Fibroblast of villous mesenchyme (primary cell): Measurements from ENCODE around the gene ASAH2. TPM values are rescaled to one million over a fixed set of nuclear protein-coding genes. Genes with fewer than 3 reads are reported as not detected.
A peak's percentile ranks its signal among the peaks of the same experiment; 100 is the strongest.

Source experiments
- DNase-seq: peaks from one replicate; pipeline ENCODE4 v3.0.0-alpha.2; 2010; ENCODE audit warnings: low read depth
- H3K4me3 ChIP-seq: 2 replicates; pipeline ENCODE4 v1.5.1; 2011; ENCODE audit warnings: low read depth, mild to moderate bottlenecking, low read length
- CTCF ChIP-seq: IDR thresholded peaks from 2 replicates; pipeline ENCODE4 v1.5.1; 2012; ENCODE audit warnings: low read depth, mild to moderate bottlenecking, low read length; ENCODE audit not compliant: insufficient read depth
- total RNA-seq: library from RNA; depleted of rRNA; stranded (reverse); fragments of >200 nt; gene quantifications from 2 replicates; pipeline ENCODE4 v1.2.3, GENCODE V29; 2012

ASAH2 gene
- total RNA-seq, 1 donor: 1.3 TPM

- no peak for DNase-seq
- no peak for TF ChIP-seq CTCF
- no peak overlapping the region for H3K4me3 ChIP-seq
Observed at GRCh38 chr10:50289196-50289595, 37.9 kb upstream of the ASAH2 start.

- no peak for TF ChIP-seq CTCF
- no peak for DNase-seq
- no peak overlapping the region for H3K4me3 ChIP-seq
Observed at GRCh38 chr10:50286996-50287803, 35.9 kb upstream of the ASAH2 start.

- H3K4me3 ChIP-seq: no peak overlapping the region
- TF ChIP-seq CTCF: no peak
- DNase-seq: peak; percentile 8
Observed at GRCh38 chr10:50286517-50286916, 35.2 kb upstream of the ASAH2 start.

DNA sequence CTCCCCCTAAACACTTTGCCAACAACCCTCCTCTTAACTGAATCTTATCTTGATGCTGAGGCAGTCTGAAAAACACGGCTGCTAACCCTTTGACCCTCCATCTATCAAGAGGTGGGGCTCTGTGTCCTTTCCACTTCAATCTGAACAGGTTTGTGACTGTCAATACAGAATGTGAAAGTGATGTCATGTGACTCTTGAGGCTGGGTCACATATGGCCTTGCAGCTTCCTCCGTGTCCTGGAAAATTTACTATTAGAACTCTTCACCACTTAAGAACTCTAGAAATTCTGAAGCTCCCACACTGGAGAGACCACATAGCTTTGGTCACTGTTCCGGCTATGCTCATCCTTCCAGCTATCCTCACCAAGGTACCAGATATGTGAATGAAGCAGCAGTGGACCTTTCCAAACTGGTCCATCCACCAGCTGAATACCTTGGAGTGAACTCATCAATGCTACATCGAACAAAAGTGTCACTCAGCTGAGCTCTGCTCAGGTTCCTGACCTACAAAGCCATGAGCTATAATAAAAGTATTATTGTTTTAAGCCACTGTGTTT, 30.7 kb upstream of the ASAH2 start:
- TF ChIP-seq CTCF: no peak
- H3K4me3 ChIP-seq: no peak overlapping the region
- no peak for DNase-seq

DNA sequence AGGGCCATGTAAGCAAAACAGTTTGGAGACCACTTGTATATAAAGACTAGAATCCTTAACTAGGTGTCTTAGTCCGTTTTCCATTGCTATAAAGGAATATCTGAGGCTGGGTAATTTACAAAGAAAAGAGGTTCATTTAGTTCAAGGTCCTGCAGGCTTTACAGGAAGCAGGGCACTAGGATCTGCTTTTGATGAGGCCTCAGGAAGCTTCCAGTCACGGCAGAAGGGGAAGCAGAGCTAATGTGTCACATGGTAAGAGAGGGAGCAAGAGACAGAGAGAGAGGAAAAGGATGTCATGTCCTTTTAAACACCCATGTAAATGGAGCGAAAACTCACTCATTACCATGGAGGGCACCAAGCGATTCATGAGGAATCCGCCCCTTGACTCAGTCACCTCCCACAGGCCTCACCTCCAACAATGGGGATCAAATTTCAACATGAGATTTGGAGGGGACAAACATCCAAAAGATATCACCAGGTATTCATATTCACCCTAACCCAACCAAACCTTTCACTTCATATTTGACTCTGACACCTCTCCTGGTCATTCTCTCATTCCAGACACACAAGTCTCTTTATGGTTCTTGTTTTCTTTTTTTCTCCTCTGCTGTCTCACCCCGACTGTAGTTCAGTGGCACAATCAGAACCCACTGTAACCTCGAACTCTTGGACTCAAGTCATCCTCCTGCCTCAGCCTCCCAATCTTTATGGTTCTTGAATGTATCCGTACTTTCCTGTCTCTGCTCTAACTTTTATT, 30.1 kb upstream of the ASAH2 start:
- TF ChIP-seq CTCF: no peak
- no peak for DNase-seq
- no peak overlapping the region for H3K4me3 ChIP-seq

- H3K4me3 ChIP-seq: no peak overlapping the region
- DNase-seq: no peak
- no peak for TF ChIP-seq CTCF
Observed at GRCh38 chr10:50280049-50280841, 28.9 kb upstream of the ASAH2 start.
